ENCODE data around the gene SLC1A3. TPM values are rescaled to one million over a fixed set of nuclear protein-coding genes. Genes with fewer than 3 reads are reported as not detected.

Gene SLC1A3
- total RNA-seq, 1 experiment from 2014 or later: 28.9 TPM

GRCh38 chr5:36730537-36731216 is 124.3 kb downstream of the SLC1A3 start:
- no TSS peak for BruUV-seq (replicated peaks)
- POLR2A ChIA-PET (ENCODE audit: low non-redundant PET): no interaction called here
- no peak for DNase-seq (ENCODE audit: low spot score)
- Histone ChIP-seq H3K4me3 (ENCODE audit: low read depth, low read length, poor library complexity, severe bottlenecking) (no peak overlapping the region), H3K27me3 (replicated peaks; ENCODE audit: insufficient read depth, low read depth, low read length, poor library complexity) (no peaks in the 10 kb centered on the region), H3K9me3 (ENCODE audit: low read depth, low read length, poor library complexity, severe bottlenecking) (no peaks in the 10 kb centered on the region), H3K4me1 (ENCODE audit: insufficient read depth, low read length, poor library complexity, severe bottlenecking) (no peaks in the 10 kb centered on the region), H3K36me3 (ENCODE audit: insufficient read depth, low read length, poor library complexity, severe bottlenecking) (no peaks in the 10 kb centered on the region), H3K27ac (ENCODE audit: low read depth, low read length, poor library complexity, severe bottlenecking) (no peak overlapping the region)
- CTCF ChIA-PET: interaction anchor here (0.6 kb wide), 1 partner anchor 9 kb away, joined by 12 read pairs; no protein-coding TSS in a partner anchor
- intact Hi-C loops (cut with micrococcal nuclease; ENCODE audit: unreplicated experiment): no loop called here
- TF ChIP-seq EZH2 (IDR thresholded peaks at IDR 0.05; ENCODE audit: borderline replicate concordance, low read depth, low read length, poor library complexity, severe bottlenecking): no peak
- TF ChIP-seq CTCF (conservative IDR thresholded peaks at IDR 0.05; ENCODE audit: low read depth, low read length): no peak

GRCh38 chr5:36733183-36733582 is 126.8 kb downstream of the SLC1A3 start:
- H3K36me3 ChIP-seq (ENCODE audit: insufficient read depth, low read length, poor library complexity, severe bottlenecking): no peaks in the 10 kb centered on the region
- DNase-seq (ENCODE audit: low spot score): no peak
- ChIA-PET CTCF (no interaction called here), POLR2A (ENCODE audit: low non-redundant PET) (no interaction called here)
- BruUV-seq (replicated peaks): no TSS peak
- H3K27me3 ChIP-seq (replicated peaks; ENCODE audit: insufficient read depth, low read depth, low read length, poor library complexity): no peaks in the 10 kb centered on the region
- TF ChIP-seq EZH2 (IDR thresholded peaks at IDR 0.05; ENCODE audit: borderline replicate concordance, low read depth, low read length, poor library complexity, severe bottlenecking) (no peak), CTCF (conservative IDR thresholded peaks at IDR 0.05; ENCODE audit: low read depth, low read length) (no peak)
- no peak overlapping the region for H3K27ac ChIP-seq (ENCODE audit: low read depth, low read length, poor library complexity, severe bottlenecking)
- intact Hi-C loops (cut with micrococcal nuclease; ENCODE audit: unreplicated experiment): no loop called here
- H3K4me1 ChIP-seq (ENCODE audit: insufficient read depth, low read length, poor library complexity, severe bottlenecking): no peaks in the 10 kb centered on the region
- H3K4me3 ChIP-seq (ENCODE audit: low read depth, low read length, poor library complexity, severe bottlenecking): no peak overlapping the region
- no peaks in the 10 kb centered on the region for H3K9me3 ChIP-seq (ENCODE audit: low read depth, low read length, poor library complexity, severe bottlenecking)

GRCh38 chr5:36734422-36734821 is 128.0 kb downstream of the SLC1A3 start:
- BruUV-seq (replicated peaks): no TSS peak
- CTCF ChIA-PET: no interaction called here
- Histone ChIP-seq H3K36me3 (ENCODE audit: insufficient read depth, low read length, poor library complexity, severe bottlenecking) (no peaks in the 10 kb centered on the region), H3K27ac (ENCODE audit: low read depth, low read length, poor library complexity, severe bottlenecking) (no peak overlapping the region), H3K9me3 (ENCODE audit: low read depth, low read length, poor library complexity, severe bottlenecking) (no peaks in the 10 kb centered on the region), H3K4me3 (ENCODE audit: low read depth, low read length, poor library complexity, severe bottlenecking) (no peak overlapping the region), H3K27me3 (replicated peaks; ENCODE audit: insufficient read depth, low read depth, low read length, poor library complexity) (no peaks in the 10 kb centered on the region), H3K4me1 (ENCODE audit: insufficient read depth, low read length, poor library complexity, severe bottlenecking) (no peaks in the 10 kb centered on the region)
- TF ChIP-seq EZH2 (IDR thresholded peaks at IDR 0.05; ENCODE audit: borderline replicate concordance, low read depth, low read length, poor library complexity, severe bottlenecking): no peak
- peak; percentile 34; the same call in 1 of the 2 replicates for TF ChIP-seq CTCF (conservative IDR thresholded peaks at IDR 0.05; ENCODE audit: low read depth, low read length)
- POLR2A ChIA-PET (ENCODE audit: low non-redundant PET): no interaction called here
- DNase-seq (ENCODE audit: low spot score): peak; percentile 36
- intact Hi-C loops (cut with micrococcal nuclease; ENCODE audit: unreplicated experiment): no loop called here

All from A673 (cell line).